Tibial artery (tissue), 4 donors: ENCODE results near the gene CLBA1.
"Not testable (repeated sequence)": the region's sequence is repeated elsewhere in the genome, so short reads cannot be mapped to it uniquely, and the experiment has no call there.

Experiments used
- DNase-seq, 2 donors: peaks; one replicate each; pipeline ENCODE4 v3.0.0-alpha.2; 2019
- H3K27ac ChIP-seq, 2 donors: fragments of 200-600 bp; sonication (generic) in 1 of 2; 1 replicate in 1 of 2; 2 replicates in 1 of 2; pipeline ENCODE4 v1.5.1; 2018 to 2019; ENCODE audit warnings: mild to moderate bottlenecking in 1 of 2
- H3K27me3 ChIP-seq, 2 donors: fragments of 200-600 bp; sonication (generic) in 1 of 2; one replicate each; pipeline versions ENCODE4 v1.5.1 to v1.6.0; 2016 to 2019
- H3K36me3 ChIP-seq, 3 donors: fragments of 200-600 bp; sonication (generic) in 2 of 3; one replicate each; pipeline ENCODE4 v1.5.1; 2016 to 2019; ENCODE audit warnings: mild to moderate bottlenecking in 2 of 3
- H3K4me1 ChIP-seq, 4 donors: fragments of 200-600 bp; sonication (generic) in 2 of 4; 1 replicate in 3 of 4; 2 replicates in 1 of 4; pipeline ENCODE4 v1.5.1; 2016 to 2019
- H3K4me3 ChIP-seq, 2 donors: fragments of 200-600 bp; sonication (generic) in 1 of 2; 1 replicate in 1 of 2; 2 replicates in 1 of 2; pipeline ENCODE4 v1.5.1; 2018 to 2019; ENCODE audit warnings: mild to moderate bottlenecking in 2 of 2
- H3K9me3 ChIP-seq, 3 donors: fragments of 200-600 bp; sonication (generic) in 1 of 3; one replicate each; pipeline ENCODE4 v1.5.1; 2016 to 2019
- CTCF ChIP-seq, 2 experiments: fragments of 200-600 bp in 1 of 2; fragments of 450-650 bp in 1 of 2; IDR thresholded peaks; one replicate each; pipeline ENCODE4 v1.5.1; 2017 to 2019; ENCODE audit warnings: antibody characterized with exemption in 2 of 2, mild to moderate bottlenecking in 1 of 2, moderate library complexity in 1 of 2
- intact Hi-C: fragments of 100-400 bp; cut with DNase I; formaldehyde crosslinking; loops from one replicate; pipeline ENCODE4 v1.15.0; 2023; ENCODE audit warnings: low total_unique reads

Gene CLBA1

GRCh38 chr14:104948736-104949031 is 36.9 kb upstream of the CLBA1 start:
- Histone ChIP-seq H3K4me1 (no peaks in the 10 kb centered on the region), H3K4me3 (no peak overlapping the region), H3K36me3 (peaks cover 0 to 27% (median 0%) of the 10 kb centered on the region in 3 donors), H3K27ac (no peak overlapping the region), H3K9me3 (no peaks in the 10 kb centered on the region), H3K27me3 (no peaks in the 10 kb centered on the region)
- DNase-seq, result peak in 1 of 2 donors; percentile 39
- TF ChIP-seq CTCF (IDR thresholded peaks at IDR 0.05), result no peak
- intact Hi-C loops, result no loop called here

GRCh38 chr14:104949406-104949955 is 36.1 kb upstream of the CLBA1 start:
- H3K4me3 ChIP-seq, H3K27ac ChIP-seq, intact Hi-C loops, H3K4me1 ChIP-seq, H3K27me3 ChIP-seq, H3K9me3 ChIP-seq: not testable (repeated sequence)
- DNase-seq, result peak in 1 of 2 donors; percentile 33
- H3K36me3 ChIP-seq, result peaks cover 0 to 29% (median 6%) of the 10 kb centered on the region in 3 donors

- Histone ChIP-seq H3K4me1 (no peaks in the 10 kb centered on the region), H3K27ac (no peak overlapping the region), H3K36me3 (peaks cover 0 to 30% (median 11%) of the 10 kb centered on the region in 3 donors), H3K4me3 (no peak overlapping the region), H3K9me3 (no peaks in the 10 kb centered on the region), H3K27me3 (no peaks in the 10 kb centered on the region)
- DNase-seq, result no peak
- intact Hi-C loops, result no loop called here
- no peak for TF ChIP-seq CTCF (IDR thresholded peaks at IDR 0.05)
Measured at GRCh38 chr14:104950021-104950420, 35.6 kb upstream of the CLBA1 start.

- intact Hi-C loops, H3K9me3 ChIP-seq, H3K4me1 ChIP-seq, H3K4me3 ChIP-seq, H3K27me3 ChIP-seq, DNase-seq, H3K27ac ChIP-seq: not testable (repeated sequence)
- H3K36me3 ChIP-seq, result peaks cover 0 to 36% (median 18%) of the 10 kb centered on the region in 3 donors
Measured at GRCh38 chr14:104950701-104951100, 34.9 kb upstream of the CLBA1 start.

- H3K4me1 ChIP-seq, H3K4me3 ChIP-seq, H3K9me3 ChIP-seq, H3K27ac ChIP-seq, H3K27me3 ChIP-seq, intact Hi-C loops: not testable (repeated sequence)
- DNase-seq, result peak in 1 of 2 donors; percentile 62
- H3K36me3 ChIP-seq, result peaks cover 0 to 42% (median 23%) of the 10 kb centered on the region in 3 donors
Measured at GRCh38 chr14:104951863-104952657, 33.5 kb upstream of the CLBA1 start.

- intact Hi-C loops, result no loop called here
- no peak overlapping the region for H3K4me3 ChIP-seq
- H3K27me3 ChIP-seq, result no peaks in the 10 kb centered on the region
- no peak overlapping the region for H3K27ac ChIP-seq
- H3K36me3 ChIP-seq, result peaks cover 0 to 48% (median 23%) of the 10 kb centered on the region in 3 donors
- no peak for TF ChIP-seq CTCF (IDR thresholded peaks at IDR 0.05)
- H3K9me3 ChIP-seq, result no peaks in the 10 kb centered on the region
- peak in 1 of 2 donors; percentile 51 for DNase-seq
- no peaks in the 10 kb centered on the region for H3K4me1 ChIP-seq
Measured at GRCh38 chr14:104953097-104953496, 32.5 kb upstream of the CLBA1 start.

GRCh38 chr14:104953896-104954656 is 31.5 kb upstream of the CLBA1 start:
- Histone ChIP-seq H3K9me3 (no peaks in the 10 kb centered on the region), H3K4me3 (no peak overlapping the region), H3K36me3 (peaks cover 0 to 42% (median 23%) of the 10 kb centered on the region in 3 donors), H3K27me3 (no peaks in the 10 kb centered on the region), H3K27ac (no peak overlapping the region), H3K4me1 (no peaks in the 10 kb centered on the region)
- TF ChIP-seq CTCF (IDR thresholded peaks at IDR 0.05), result no peak
- peak in 1 of 2 donors; percentile 61 for DNase-seq
- intact Hi-C loops, result no loop called here
